Adrenal gland (tissue), 5 donors: ENCODE results near the gene NEURL4.

Experiments used
- POLR2A ChIP-seq, 2 donors: fragments of 450-650 bp; IDR thresholded peaks; one replicate each; pipeline ENCODE4 v1.6.1; 2017; ENCODE audit warnings: antibody characterized with exemption in 2 of 2, mild to moderate bottlenecking in 2 of 2, moderate library complexity in 1 of 2
- TF ChIP-seq, protein P1 (sequence below), 6 experiments: fragments of 450-650 bp in 4 of 6; fragments of 200-600 bp in 2 of 6; sonication (generic) in 1 of 6; IDR thresholded peaks; 1 replicate in 5 of 6; 2 replicates in 1 of 6; pipeline versions ENCODE4 v1.5.1 to v1.8.0; 2016 to 2021; ENCODE audit warnings: antibody characterized with exemption in 6 of 6, mild to moderate bottlenecking in 2 of 6, moderate library complexity in 1 of 6
- donor health status: DM: no; HTN: no; CAD: no.

- no peak for TF ChIP-seq POLR2A (IDR thresholded peaks at IDR 0.05)
- TF ChIP-seq, protein P1, sequence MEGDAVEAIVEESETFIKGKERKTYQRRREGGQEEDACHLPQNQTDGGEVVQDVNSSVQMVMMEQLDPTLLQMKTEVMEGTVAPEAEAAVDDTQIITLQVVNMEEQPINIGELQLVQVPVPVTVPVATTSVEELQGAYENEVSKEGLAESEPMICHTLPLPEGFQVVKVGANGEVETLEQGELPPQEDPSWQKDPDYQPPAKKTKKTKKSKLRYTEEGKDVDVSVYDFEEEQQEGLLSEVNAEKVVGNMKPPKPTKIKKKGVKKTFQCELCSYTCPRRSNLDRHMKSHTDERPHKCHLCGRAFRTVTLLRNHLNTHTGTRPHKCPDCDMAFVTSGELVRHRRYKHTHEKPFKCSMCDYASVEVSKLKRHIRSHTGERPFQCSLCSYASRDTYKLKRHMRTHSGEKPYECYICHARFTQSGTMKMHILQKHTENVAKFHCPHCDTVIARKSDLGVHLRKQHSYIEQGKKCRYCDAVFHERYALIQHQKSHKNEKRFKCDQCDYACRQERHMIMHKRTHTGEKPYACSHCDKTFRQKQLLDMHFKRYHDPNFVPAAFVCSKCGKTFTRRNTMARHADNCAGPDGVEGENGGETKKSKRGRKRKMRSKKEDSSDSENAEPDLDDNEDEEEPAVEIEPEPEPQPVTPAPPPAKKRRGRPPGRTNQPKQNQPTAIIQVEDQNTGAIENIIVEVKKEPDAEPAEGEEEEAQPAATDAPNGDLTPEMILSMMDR (IDR thresholded peaks at IDR 0.05): no peak
Measured at GRCh38 chr17:7311110-7311705, 17.9 kb downstream of the NEURL4 start.
